Progenitor cell of endocrine pancreas (in vitro differentiated cells): ENCODE data around the gene SH3PXD2A. TPM values are rescaled to one million over a fixed set of nuclear protein-coding genes. Genes with fewer than 3 reads are reported as not detected.
A peak's percentile ranks its signal among the peaks of the same experiment; 100 is the strongest.

Experiments used
- DNase-seq: peaks from one replicate; pipeline ENCODE4 v3.0.0; 2021; ENCODE audit warnings: low spot score; ENCODE audit not compliant: unreplicated experiment
- H3K27ac Mint-ChIP-seq: 2 replicates; pipeline ENCODE4 v1.8.0; 2021; ENCODE audit warnings: mild to moderate bottlenecking, moderate library complexity, mixed read lengths
- H3K27me3 Mint-ChIP-seq: 2 replicates; pipeline ENCODE4 v1.8.0; 2021; ENCODE audit warnings: mixed read lengths
- H3K36me3 Mint-ChIP-seq: 2 replicates; pipeline ENCODE4 v1.8.0; 2022; ENCODE audit warnings: mixed read lengths; ENCODE audit not compliant: insufficient read depth
- H3K4me1 Mint-ChIP-seq: 2 replicates; pipeline ENCODE4 v1.8.0; 2021; ENCODE audit warnings: low read depth, mixed read lengths
- H3K4me3 Mint-ChIP-seq: 2 replicates; pipeline ENCODE4 v1.8.0; 2021; ENCODE audit warnings: low read depth, mild to moderate bottlenecking, moderate library complexity, mixed read lengths
- H3K9me3 Mint-ChIP-seq: 2 replicates; pipeline ENCODE4 v1.8.0; 2021; ENCODE audit warnings: low read depth, mixed read lengths
- CTCF ChIP-seq: fragments of 200-600 bp; sonication (generic); IDR thresholded peaks from one replicate; pipeline ENCODE4 v1.5.0; 2021; ENCODE audit warnings: antibody characterized with exemption, mild to moderate bottlenecking; ENCODE audit not compliant: unreplicated experiment
- total RNA-seq: library from RNA; stranded (reverse); gene quantifications from 2 replicates; pipeline ENCODE4 v1.2.1, GENCODE V29; 2021

SH3PXD2A gene
- total RNA-seq, 1 donor from 2014 or later = 28.0 TPM

- no peak overlapping the region for H3K27ac Mint-ChIP-seq
These were observed 147.3 kb downstream of the SH3PXD2A start for GRCh38 chr10:103707956-103708626.

GRCh38 chr10:103706762-103707161 lies 148.6 kb downstream of the SH3PXD2A start:
- TF ChIP-seq CTCF = no peak
- Mint-ChIP-seq H3K36me3 (no peaks in the 10 kb centered on the region), H3K4me3 (no peak overlapping the region), H3K27ac (peak overlapping the region; percentile 24), H3K9me3 (no peaks in the 10 kb centered on the region), H3K4me1 (no peaks in the 10 kb centered on the region), H3K27me3 (no peaks in the 10 kb centered on the region)
- DNase-seq = no peak

More at GRCh38 chr10:103707956-103708626, 147.3 kb downstream of the SH3PXD2A start:
- Mint-ChIP-seq H3K4me1 (no peaks in the 10 kb centered on the region), H3K4me3 (no peak overlapping the region), H3K36me3 (no peaks in the 10 kb centered on the region), H3K9me3 (no peaks in the 10 kb centered on the region), H3K27me3 (no peaks in the 10 kb centered on the region)
- DNase-seq = no peak
- TF ChIP-seq CTCF = no peak

GRCh38 chr10:103706047-103706446 lies 149.3 kb downstream of the SH3PXD2A start:
- H3K27me3 Mint-ChIP-seq = no peaks in the 10 kb centered on the region
- no peak overlapping the region for H3K4me3 Mint-ChIP-seq
- no peak overlapping the region for H3K27ac Mint-ChIP-seq
- no peaks in the 10 kb centered on the region for H3K4me1 Mint-ChIP-seq
- no peaks in the 10 kb centered on the region for H3K9me3 Mint-ChIP-seq
- DNase-seq = no peak
- no peak for TF ChIP-seq CTCF
- H3K36me3 Mint-ChIP-seq = no peaks in the 10 kb centered on the region

- no peaks in the 10 kb centered on the region for H3K27me3 Mint-ChIP-seq
- H3K27ac Mint-ChIP-seq = no peak overlapping the region
- peaks cover 2% of the 10 kb centered on the region for H3K36me3 Mint-ChIP-seq
These were observed 151.1 kb downstream of the SH3PXD2A start for GRCh38 chr10:103703941-103704919.

More at GRCh38 chr10:103703941-103704919, 151.1 kb downstream of the SH3PXD2A start:
- Mint-ChIP-seq H3K4me3 (no peak overlapping the region), H3K9me3 (no peaks in the 10 kb centered on the region), H3K4me1 (no peaks in the 10 kb centered on the region)
- TF ChIP-seq CTCF = no peak
- no peak for DNase-seq
